ENCODE results near the gene KSR1. TPM values are rescaled to one million over a fixed set of nuclear protein-coding genes. Genes with fewer than 3 reads are reported as not detected.

The KSR1 gene
- total RNA-seq, 4 donors from 2014 or later: 26.0 to 37.5 (median 35.0) TPM

DNA sequence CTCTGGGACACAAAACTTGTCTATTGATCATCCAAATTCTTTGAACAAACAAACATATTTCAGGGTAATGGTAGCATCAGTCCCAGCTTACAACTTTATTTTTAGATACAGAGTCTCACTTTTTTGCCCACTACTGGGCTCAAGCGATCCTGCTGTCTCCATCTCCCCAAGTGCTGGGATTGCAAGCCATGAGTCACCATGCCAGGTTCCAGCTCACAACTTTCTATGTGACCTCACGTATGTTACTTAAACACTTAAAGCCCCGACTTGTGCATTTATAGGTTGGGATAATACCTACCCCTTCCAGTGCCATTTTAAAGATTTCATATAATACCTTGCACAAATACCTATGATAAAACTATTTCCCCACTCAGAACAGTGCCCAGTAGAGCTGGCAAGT lies 42.0 kb upstream of the KSR1 start:
- intact Hi-C loops (cut with DNase I; ENCODE audit: low total_unique reads): no loop called here
- peak in 1 of 2 donors; percentile 23 for DNase-seq (ENCODE audit: low spot score in 2 of 2)
- 72 to 76% methylated on average over 3 of the region's 3 CpGs for WGBS, 2 donors
- H3K4me3 ChIP-seq (ENCODE audit: low read depth, poor library complexity, severe bottlenecking): no peak overlapping the region
- TF ChIP-seq, protein P1, sequence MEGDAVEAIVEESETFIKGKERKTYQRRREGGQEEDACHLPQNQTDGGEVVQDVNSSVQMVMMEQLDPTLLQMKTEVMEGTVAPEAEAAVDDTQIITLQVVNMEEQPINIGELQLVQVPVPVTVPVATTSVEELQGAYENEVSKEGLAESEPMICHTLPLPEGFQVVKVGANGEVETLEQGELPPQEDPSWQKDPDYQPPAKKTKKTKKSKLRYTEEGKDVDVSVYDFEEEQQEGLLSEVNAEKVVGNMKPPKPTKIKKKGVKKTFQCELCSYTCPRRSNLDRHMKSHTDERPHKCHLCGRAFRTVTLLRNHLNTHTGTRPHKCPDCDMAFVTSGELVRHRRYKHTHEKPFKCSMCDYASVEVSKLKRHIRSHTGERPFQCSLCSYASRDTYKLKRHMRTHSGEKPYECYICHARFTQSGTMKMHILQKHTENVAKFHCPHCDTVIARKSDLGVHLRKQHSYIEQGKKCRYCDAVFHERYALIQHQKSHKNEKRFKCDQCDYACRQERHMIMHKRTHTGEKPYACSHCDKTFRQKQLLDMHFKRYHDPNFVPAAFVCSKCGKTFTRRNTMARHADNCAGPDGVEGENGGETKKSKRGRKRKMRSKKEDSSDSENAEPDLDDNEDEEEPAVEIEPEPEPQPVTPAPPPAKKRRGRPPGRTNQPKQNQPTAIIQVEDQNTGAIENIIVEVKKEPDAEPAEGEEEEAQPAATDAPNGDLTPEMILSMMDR (IDR thresholded peaks at IDR 0.05): no peak

- TF ChIP-seq, protein P1 (IDR thresholded peaks at IDR 0.05): no peak
- TF ChIP-seq POLR2A (IDR thresholded peaks at IDR 0.05): no peak
- H3K4me3 ChIP-seq (ENCODE audit: low read depth, poor library complexity, severe bottlenecking): no peak overlapping the region
- peak in 1 of 2 donors; percentile 8 for DNase-seq (ENCODE audit: low spot score in 2 of 2)
- 70 to 72% methylated on average over 6 of the region's 6 CpGs for WGBS, 2 donors
- intact Hi-C loops (cut with DNase I; ENCODE audit: low total_unique reads): no loop called here
Measured at GRCh38 chr17:27414694-27415093, 41.6 kb upstream of the KSR1 start.

DNA sequence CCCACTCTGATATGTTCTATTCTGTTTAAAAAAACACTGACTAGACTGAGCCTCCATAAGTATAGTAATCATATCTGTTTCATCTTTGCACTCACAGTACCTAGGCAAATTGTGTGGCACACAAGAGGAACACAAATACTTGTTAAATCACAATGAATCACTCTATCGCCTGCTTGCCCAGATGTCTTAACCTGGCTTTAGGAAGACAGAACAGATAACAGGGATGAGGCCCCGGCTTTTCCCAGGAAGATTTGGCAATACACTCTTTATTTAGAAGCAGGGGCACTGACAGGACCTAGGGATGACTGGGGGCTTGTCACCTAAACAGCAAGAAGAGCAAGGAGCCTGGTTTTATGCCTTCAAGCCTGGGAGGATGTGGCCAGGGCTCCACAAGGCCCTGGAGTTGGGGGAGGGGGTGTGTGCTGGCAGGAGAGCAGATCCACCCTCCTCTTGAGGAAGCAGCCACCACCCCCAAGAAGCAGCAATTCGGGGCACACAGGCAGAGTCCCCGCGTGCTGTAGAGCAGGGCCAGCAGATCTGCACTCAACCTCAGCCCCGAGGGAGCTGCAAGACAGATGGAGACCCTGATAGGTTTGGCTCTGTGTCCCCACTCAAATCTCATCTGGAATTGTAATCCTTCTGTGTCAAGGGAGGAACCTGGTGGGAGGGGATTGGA lies 41.0 kb upstream of the KSR1 start:
- H3K4me3 ChIP-seq (ENCODE audit: low read depth, poor library complexity, severe bottlenecking): no peak overlapping the region
- TF ChIP-seq, protein P1 (IDR thresholded peaks at IDR 0.05): no peak
- no peak for TF ChIP-seq POLR2A (IDR thresholded peaks at IDR 0.05)
- 67 to 78% methylated on average over 5 to 6 of the region's 6 CpGs for WGBS, 2 donors
- DNase-seq (ENCODE audit: low spot score in 2 of 2): peak in 1 of 2 donors; percentile 53
- intact Hi-C loops (cut with DNase I; ENCODE audit: low total_unique reads): no loop called here

DNA sequence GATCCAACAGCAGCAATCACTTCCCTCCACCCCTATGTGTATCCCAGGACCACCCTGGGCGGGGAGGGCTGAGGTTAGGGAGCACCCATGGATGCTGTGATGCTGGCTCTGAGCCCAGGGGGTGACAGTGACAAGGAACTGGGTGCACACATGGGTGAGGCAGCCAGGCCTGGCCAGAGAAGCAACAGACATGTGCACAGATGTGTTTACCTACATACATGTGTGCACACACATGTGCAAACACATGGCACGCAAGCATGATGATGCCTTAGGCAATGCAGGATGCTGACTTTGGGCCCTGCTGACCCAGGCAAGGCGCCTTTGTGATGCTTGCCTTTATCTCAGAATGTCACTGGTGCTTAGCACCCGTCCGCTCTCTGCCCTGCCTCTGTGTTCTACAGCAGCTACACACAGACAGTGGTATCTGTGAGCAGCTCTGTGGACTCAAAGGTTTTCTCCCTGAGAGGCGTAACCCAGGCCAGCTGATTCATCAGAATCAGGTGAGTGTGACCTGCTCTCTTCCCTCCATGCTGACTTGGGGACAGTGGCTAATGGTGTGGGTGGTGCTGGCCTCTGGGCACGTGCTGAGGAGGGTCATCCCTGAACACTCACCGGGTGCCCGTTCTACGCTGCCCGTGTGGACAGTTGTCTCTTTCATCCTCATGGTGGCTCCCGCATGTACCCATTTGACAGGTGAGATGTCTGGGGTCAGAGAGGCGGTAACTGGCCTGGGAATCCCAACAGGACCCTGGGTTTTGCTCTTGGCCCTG lies 38.5 kb upstream of the KSR1 start:
- intact Hi-C loops (cut with DNase I; ENCODE audit: low total_unique reads): no loop called here
- 95% methylated on average over 13 of the region's 13 CpGs for WGBS, 2 donors
- no peak for TF ChIP-seq POLR2A (IDR thresholded peaks at IDR 0.05)
- TF ChIP-seq, protein P1 (IDR thresholded peaks at IDR 0.05): no peak

GRCh38 chr17:27418366-27418615 lies 38.0 kb upstream of the KSR1 start:
- 92 to 98% methylated on average over 3 of the region's 3 CpGs for WGBS, 2 donors
- TF ChIP-seq, protein P1 (IDR thresholded peaks at IDR 0.05): no peak
- no peak for TF ChIP-seq POLR2A (IDR thresholded peaks at IDR 0.05)
- DNase-seq (ENCODE audit: low spot score in 2 of 2): peak in 1 of 2 donors; percentile 78
- no peak overlapping the region for H3K4me3 ChIP-seq (ENCODE audit: low read depth, poor library complexity, severe bottlenecking)
- intact Hi-C loops (cut with DNase I; ENCODE audit: low total_unique reads): no loop called here

More for the DNA sequence above, 38.5 kb upstream of the KSR1 start:
- H3K4me3 ChIP-seq (ENCODE audit: low read depth, poor library complexity, severe bottlenecking): no peak overlapping the region
- DNase-seq (ENCODE audit: low spot score in 2 of 2): peak in 1 of 2 donors; percentile 75
